Measurements from ENCODE around the gene USP6NL.

The USP6NL gene

DNA sequence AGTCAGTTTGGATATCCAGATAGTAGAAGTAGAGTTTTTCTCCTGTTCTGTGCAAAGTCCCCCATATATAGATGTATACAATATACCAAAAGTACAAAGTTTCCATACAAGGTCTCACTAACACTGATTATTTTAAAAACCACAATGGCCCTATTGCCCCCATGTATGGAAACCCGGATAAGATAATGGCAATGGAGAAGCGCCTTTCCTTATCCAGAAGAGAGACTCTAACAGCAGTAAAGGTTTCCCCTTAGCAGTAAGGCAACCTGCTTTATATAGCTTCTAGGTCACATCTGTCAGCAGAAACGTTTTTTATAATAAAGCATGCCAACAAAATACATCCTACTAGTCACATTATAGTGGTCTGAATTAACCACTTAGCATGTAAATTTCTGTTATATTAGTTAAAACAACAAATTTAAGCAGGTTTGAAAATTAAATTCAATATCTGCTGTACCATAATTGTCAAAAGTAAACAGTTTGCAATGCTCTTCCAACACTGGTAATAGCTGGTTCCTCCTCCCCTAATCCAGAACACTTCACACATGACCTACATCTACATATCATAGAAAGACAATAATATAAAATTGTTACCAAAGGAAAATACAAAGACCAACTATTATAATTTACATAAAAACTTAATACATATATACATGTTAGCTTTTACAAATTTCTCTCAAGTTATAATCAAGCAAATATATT lies 22.4 kb downstream of the USP6NL start:
- no peak for DNase-seq

DNA sequence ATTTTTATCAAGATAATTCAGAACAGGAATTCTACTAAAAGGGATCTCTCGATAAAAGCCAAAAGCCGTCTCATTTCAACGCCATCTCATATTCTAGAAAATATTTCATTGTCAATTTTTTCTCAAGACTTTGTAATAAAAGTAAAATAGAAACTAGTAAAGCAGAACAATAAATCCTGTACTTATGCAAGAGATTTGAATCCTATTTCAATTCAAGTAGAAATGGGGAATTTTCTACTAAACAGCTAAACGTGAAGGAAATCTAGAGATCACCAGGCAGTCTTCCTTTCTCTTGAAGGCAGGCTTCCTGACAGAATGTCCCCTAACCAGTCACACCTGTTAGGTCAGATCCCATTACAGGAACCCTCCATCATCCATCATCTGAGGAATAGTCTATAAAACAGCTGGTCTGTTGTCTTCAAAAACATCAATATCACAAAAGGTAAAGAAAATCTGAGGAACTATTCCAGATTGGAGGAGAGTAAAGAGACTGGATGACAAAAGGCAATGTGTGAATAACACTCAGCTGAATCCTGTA lies 23.7 kb downstream of the USP6NL start:
- no peak for DNase-seq

DNA sequence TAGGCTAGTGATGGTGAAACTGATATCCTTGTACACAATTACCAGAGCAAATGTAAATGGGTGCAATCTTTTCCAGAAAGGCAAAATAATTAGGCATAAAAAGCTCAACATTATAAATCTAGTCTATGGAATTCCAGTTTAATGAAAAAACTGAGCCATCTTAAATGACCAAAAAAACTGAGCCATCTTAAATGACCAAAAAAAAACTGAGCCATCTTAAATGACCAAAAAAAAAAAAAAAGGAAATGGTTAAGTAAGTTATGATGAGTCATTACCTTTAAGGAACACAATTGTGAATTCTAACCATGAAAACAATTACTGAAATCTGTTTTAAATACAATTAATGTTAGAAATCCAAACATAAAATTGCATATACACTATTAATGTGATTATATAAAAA lies 25.3 kb downstream of the USP6NL start:
- no peak for DNase-seq

DNA sequence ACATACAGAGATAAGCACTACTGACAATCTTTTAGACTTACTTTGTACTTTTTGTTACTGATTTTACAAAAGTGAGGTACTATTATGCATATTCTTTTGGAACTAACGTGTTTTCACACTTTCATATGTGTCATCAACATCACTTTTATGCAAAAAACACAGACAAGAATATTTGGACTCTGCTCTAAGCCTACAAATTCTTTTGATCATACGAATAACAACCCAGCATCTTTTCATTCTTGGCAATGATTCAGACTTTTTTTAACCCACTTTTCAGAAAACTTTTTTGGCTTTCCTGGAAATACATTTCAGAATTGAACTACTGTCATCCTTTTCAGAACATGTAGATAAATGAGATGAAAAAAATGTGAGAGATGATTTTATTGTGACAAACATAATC lies 30.2 kb downstream of the USP6NL start:
- DNase-seq: no peak

DNA sequence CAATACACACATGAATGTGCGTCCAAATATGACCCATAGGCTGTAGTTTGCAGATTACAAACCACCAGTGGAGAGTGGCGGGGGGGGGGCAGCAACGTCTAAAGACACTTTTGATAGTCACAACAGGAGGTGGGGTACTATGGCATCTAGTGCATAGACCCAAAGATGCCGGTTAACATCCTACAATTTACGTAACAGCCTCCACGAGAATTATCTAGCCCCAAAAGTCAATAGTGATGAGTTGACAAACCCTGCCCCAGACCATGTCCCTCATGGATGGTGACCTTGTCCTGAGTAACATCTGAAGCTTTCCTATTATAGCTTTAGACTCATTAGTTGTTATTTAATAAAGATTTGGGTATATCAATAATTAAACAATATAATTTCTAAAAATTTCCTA lies 31.6 kb downstream of the USP6NL start:
- no peak for DNase-seq

DNA sequence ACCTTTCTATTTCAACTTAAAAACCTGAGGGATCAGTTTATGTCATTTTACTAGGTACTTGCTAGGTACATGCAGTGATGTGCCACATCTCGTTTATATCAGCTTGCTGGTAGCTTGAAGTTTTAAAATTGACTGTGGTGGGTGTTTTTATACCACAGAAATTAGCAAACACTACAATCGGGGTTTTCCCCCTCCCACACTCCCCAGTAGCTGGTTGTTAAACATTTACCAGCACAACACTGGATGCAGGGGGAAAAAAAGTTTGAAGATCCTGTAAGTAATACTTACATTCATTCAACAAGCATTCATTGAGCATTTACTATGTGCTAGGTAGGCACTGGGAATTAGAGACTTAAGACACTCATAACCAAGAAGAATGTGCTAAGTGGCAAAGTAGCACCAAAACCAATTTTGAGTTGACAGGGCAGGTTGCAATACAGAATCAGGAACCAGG lies 32.6 kb downstream of the USP6NL start:
- DNase-seq: no peak

DNA sequence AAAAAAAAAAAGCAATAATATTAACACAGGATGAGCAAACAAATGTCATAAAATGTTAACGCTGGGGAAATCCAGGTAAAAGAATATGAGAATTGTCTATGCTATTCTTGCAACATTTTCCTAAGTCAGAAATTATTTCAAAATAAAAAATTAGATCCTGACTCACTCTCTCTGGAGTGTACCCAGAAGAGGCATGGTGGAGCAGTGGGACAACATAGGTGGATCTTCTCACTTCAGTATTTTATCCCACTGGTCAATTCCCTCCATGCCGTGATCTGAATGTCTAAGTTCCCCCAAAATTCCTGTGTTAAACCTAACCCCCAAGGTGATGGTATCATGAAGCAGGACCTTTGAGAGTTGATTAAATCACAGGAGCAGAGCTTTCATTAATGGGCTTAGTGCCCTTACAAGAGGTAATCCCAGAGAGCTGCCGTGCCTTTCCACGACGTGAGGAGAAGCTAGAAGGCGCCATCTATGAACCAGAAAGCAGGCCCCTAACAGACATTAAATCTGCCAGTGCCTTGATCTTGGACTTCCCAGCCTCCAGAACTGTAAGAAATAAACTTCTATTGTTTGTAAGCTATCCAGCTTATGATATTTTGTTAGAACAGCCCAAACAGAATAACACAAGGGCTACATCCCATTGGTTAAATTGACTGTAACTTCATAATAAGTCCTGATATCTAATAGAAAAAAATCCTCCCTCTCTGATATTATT lies 35.2 kb downstream of the USP6NL start:
- no peak for DNase-seq

DNA sequence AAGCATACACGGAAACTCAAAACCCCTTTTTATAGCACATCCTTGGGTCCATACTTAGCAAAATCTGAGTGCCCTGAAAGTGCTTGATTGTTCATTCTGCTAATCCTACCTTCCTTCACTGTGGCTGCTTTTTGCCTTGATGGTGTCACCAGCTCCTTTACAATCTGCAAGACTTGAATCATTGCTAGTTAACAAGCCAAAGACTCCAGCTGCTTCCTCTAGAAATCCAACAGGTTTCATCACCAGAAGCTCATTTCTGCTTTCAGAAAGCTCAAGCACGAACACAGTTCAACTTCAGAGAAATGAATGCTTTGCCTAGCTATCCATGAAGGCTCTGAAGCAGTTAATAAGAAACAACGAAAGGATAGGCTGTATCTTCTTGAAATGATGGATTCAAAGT lies 38.0 kb downstream of the USP6NL start:
- DNase-seq: no peak

DNA sequence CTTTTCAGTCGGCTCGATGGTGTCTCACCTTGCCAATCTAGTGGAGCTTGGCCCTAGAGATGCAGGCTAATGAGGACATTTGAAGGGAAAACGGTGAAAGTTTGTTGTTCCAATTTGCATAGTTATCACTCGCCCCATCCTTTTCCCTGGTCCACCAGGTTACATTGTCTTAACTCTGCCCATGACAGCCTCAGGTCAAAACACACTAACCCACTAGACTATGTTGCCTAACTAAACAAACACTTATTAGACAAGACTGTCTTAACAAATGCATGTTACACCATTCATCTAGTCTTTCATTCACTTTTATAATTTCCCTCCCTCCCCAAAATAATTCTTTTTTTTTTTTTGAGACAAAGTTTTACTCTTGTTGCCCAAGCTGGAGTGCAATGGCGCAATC lies 40.7 kb downstream of the USP6NL start:
- DNase-seq: no peak

DNA sequence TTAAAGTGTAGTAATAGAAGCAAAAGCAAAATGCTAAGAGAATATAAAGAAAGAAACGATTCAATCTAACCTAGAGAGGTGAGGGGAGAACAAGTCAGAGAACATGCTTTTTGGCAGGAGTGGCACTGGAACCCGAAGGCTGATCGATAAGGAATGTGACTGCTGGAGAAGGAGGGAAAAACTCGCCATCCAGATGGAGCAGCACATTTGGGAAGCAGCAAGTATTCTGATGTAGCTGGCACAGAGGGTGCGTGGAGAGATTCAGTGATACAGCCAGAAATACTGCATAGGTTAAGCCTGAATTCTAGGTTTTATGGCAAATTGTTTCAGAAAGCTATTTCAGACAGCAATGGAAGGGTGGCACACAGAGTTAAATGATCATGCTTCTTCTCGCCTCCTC lies 42.0 kb downstream of the USP6NL start:
- no peak for DNase-seq

DNA sequence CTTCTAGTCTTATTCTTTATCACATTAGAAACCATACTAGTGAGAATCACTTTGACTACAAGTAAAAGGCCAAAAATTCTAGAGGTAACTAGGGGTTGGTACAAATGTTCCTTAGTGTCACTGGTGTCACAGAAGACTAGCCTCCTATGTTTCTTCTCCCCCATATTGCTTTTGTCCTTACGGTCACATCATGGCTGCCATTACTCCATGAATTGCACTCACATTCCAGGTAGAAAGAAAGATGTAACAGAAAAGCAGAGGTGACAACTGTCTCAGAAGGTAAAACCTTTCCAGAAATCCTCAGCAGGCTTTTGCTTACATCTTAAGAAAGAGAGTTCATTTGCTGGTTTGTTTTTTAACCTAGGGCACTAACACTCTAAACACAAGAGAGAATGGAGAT lies 42.9 kb downstream of the USP6NL start:
- no peak for DNase-seq

DNA sequence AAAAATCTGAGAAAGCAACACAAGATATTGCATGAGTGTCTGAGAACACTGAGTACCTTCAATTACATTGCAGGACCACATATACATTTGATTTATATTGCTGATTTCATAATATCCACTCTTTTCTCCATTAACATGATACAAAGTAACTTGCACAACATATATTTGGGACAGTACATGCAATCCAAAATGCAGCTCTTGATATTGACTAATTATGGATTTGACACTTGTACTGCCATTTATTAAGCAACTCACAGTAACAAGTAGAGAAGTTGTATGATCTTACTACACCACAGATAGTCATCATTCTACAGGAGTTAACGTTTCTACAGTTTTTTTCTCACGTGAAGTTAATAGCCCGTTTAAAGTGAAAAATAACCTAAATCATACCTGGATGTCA lies 46.7 kb downstream of the USP6NL start:
- no peak for DNase-seq

DNA sequence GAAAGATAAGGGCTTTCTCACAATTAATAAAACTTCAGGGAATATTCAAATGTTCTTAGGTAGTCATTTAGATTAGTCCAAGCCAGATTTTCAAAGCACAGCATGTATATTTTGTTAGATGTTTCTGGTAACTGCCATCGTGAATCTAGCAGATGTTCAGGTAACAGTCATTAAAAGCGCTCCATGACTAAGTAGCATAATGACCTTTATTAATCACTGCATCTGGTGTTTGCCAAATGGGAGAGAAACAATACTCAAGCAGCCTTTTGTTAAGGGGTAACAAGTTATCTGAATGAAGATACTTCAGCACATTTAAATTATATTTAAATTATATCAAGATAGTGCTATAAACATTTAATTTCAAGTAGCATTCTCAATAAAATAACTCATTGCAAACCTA lies 47.5 kb downstream of the USP6NL start:
- no peak for DNase-seq

DNA sequence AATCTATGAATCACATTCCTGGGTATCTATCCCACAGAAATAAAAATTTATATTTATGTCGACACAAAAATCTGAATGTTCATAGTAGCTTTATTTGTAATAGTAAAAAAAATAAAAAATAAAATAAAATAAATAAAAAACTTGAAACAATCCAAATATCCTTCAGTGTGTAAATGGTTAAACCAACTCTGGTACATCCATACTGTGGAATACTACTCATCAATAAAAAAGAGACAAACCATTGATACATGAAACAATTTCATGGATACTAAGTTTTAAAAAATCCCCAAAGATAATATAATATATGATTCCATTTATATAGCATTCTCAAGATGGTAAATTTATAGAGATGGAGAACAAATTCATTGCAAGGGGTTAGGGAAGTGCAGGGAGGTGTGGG lies 48.6 kb downstream of the USP6NL start:
- no peak for DNase-seq

DNA sequence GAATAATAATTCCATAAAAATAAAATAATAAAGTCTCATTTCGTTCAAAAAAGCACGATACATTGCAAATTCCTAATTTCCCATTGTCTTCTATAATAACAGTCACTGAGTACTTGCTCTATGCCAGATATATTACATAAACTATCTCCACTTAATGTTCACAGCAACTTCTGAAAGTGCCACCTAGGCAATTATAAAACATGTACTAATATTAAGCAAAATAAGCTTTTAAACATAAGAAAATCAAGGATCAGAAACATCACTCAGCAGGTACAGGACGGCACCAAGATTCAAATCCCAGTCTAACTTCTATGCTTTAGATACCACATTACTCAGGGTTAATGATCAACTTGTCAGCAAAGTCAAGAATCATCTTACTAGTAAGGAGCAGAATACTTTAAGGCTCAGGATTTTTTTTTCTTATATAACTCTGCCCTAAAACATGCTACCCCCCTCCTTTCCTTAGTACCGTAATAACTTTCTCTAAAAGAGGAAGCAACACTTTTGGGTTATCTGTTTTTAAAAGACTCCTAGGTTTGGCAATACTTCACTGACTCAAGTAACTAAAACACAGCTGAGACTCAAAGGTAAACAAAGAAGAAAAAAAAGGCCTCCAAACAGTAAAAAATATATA lies 51.3 kb downstream of the USP6NL start:
- no peak for DNase-seq

DNA sequence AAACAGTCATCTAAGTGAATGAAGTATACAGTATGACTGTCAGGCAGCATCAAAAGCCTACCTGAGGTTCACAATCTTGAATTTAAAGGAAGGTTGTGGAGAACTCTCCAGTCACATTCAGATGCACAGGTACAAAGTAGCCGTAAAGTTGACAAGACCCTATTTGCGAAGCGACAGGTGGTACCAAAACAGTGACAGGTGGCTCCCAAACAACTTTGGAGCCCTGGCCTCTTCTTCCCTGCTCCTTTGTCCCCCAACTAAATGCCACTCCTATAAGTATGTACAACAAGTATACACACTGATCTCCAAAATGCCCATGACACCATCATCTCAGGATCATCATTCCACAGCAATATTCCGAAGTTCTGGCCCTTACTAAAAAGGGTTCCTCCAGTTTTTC lies 53.5 kb downstream of the USP6NL start:
- no peak for DNase-seq

DNA sequence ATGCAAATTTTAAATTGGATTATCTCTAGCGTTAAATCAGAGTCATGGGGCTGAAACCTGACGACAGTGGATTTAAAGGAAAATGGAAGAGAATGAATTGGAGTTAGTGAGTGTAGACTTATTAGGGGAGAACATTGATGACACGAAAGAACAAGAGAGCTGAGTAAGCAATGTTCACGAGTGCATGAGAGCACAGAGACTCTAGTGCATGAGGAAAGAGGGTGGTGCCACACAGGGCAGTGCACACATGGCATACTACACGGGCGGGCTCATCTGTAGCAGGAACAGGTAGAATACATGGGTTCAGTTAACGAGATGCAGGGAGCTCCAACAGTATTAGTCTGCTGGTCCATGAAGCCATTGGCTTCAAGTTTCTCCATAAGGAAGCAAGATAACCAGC lies 53.9 kb downstream of the USP6NL start:
- no peak for DNase-seq

DNA sequence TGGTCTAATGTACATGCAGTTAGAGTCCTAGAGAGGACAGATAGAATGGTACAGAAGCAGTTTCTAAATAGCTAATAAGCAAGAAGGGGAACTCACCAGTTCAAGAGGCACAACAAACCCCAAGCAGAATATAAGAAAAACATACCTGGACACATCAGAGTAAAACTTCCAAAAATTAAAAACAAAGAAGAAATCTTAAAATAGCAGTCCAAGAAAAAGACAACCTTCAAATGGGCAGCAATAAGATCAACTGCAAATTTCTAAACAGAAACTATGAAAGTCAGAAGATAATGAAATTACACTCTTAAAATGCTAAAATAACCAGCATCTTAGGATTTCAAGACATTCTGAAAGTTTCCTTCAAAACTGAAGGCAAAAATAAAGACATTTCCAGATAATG lies 55.9 kb downstream of the USP6NL start:
- DNase-seq: no peak

DNA sequence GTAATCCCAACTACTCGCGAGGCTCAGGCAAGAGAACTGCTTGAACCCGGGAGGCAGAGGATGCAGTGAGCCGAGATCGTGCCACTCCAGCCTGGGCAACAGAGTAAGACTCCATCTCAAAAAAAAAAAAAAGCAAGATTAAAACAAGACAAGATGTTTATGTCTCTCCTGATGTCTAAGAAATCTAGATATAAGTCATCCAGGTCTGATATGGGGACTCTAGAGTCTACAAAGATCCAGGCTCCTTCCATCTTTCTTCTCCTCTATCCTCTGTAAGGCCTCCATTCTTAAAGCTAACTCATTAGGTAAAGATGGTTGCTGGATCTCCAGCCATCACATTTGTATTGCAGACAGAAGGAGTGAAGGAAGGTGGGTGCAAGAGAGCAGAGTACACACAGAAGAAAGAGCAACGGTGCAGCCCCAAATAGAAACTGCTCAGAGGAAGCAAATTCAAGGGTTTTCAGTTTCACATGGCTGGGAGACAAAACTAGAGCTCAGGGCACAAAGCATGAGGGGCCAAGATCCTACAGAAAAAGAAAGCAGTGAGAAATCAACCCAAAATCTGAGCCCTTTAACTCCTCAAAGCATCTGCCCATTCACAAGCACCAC lies 57.6 kb downstream of the USP6NL start:
- no peak for DNase-seq

DNA sequence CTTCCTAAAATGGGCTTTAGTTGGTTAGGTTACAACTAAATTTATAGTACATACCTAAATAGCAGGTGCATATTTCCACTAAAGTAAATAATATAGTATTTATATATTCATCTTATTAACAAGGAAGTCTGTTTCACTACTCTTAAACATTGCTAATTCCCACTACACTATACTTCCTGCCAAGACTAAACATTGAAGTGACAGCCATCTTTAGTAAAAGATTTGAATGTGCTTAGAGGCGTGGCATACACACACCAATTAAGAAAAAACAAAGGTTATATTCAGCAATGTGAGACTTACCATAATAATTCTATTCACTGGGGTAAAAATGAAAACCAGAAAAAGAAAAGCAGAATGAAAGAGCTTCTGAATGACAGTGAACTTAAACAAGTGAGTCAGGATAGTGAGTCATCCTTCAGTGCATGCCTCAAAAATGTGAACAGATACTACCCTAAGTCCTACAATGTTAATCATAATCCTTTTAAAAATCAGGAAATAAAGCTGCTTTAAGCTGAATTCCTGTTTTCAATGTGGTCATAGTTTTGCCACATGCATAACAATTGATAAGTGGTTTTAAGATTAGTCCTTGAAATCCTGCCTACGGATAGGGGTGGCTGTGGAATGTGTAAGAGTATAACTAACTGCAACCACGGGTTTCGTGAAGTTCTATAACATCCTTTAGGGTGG lies 59.4 kb downstream of the USP6NL start:
- no peak for DNase-seq

DNA sequence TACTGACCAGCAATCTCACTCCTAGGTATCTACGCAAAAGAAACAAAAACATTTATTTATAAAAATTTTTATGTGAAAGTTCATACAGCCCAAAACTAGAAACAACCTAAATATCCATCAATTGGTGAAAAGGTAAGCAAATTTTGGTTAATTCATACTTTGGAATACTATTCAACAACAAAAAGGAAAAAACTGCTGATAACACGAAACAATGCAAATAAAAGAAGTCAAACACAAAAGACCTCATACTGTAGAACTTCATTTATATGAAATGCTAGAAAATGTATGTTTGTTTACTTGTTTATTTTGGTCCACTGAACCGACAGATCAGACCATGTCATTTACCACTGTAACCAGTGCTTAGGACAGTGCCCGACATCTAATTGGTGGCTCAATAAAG lies 60.3 kb downstream of the USP6NL start:
- DNase-seq: no peak

DNA sequence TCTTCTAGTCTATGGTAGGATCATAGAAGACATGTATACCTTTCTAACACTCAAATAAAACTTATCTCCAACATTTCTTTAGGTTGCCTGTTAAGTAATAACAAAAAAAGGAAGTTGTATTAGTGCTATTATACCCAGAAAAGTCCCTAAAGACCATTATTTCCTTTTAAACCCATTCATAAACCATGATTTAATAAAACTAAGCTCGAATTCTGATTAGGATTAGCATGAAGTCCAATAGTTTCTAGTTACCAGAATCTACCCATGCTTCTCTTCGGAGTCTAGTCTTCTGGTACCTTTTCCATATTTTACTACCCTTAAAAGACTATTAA lies 62.7 kb downstream of the USP6NL start:
- no peak for DNase-seq

DNA sequence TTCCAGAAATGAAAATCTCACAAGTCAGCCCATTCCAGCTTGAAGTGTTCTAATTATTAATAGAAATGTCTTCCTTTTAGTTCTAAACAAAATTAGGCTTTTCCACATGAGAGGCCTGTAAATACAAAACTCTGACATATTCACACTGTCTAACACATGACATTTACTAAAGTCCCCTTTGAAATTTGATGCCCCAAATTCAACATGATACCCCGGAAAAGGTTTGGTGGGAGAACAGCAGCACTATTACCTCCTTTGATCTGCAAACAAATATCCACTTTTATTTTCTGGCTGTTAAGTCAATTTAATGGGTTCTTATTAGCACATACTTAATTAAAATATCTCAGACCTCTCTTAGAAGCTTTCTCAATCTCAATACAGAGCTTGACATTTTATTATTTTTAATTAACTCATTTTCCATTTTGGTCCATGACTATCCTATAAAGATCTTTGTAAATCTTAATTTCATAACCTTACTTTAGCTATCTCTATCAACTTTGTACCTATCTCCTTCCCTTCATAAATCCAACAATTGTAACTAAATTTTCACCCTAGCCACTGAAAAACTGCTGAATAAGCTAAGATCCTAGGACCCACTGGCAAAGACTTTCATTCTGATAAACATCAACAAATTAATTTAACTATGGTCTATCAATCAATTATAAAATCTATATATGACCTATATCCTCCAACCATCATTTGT lies 63.2 kb downstream of the USP6NL start:
- DNase-seq: no peak

Data from NCI-H2227 treated with DMSO at 0.1 percent for 48 hours (cell line).